ENCODE measurements around the gene DRAP1. TPM values are rescaled to one million over a fixed set of nuclear protein-coding genes. Genes with fewer than 3 reads are reported as not detected.

DRAP1 gene
- total and polyA plus RNA-seq, 4 donors: 40.8 to 140 (median 96.1) TPM

DNA sequence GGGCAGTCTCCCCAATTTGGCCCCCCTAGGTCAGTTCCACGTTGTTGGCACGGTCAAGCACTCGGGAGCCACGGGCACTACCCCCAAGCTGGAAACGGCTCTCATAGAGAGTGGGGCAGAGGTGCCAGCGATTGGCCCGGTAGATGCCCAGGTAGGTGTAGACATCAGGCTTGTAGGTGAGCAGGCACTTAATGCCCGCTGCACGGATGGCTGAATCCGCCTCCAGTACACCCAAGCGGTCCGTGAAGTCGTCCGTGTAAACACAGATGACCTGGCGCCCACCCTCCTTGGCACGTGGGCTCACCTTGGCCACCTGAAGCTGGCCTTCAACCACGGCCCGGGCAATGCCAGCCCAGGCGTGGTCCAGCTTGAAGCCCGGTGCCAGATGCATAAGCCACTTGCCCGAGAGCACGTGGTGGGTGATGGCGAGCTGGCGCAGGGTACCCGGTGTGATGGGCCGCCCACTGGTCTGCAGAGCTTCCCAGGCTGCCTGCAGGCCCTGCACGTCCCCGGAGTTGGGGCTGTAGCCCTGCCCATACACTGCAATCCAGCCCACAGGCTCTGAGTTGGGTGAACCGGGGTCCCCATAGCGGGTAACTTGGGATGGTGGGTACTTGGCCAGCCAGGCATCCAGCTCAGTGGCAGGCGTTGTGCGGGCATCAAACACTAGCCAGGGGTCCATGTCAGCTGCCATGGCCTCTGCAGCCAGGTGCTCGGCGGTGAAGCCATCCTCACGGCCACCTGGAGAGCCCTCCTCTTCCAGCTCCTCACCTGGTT is 1.6 kb upstream of the DRAP1 start:
- Histone ChIP-seq H3K9me3 (ENCODE audit: control insufficient read depth in 4 of 4, insufficient read depth in 3 of 4, low read length in 3 of 4) (no peaks in the 10 kb centered on the region), H3K4me3 (peak overlapping the region; percentile 93), H3K27me3 (ENCODE audit: control insufficient read depth in 3 of 3, insufficient read depth in 3 of 3, low read length in 2 of 3) (no peaks in the 10 kb centered on the region), H3K4me1 (ENCODE audit: control insufficient read depth in 5 of 5, insufficient read depth in 5 of 5, low read length in 5 of 5) (peaks cover 9 to 41% (median 18%) of the 10 kb centered on the region in 5 donors), H3K36me3 (ENCODE audit: control insufficient read depth in 4 of 4, insufficient read depth in 4 of 4, low read length in 4 of 4) (peaks cover 0 to 23% (median 9%) of the 10 kb centered on the region in 4 donors), H3K27ac (ENCODE audit: low read depth in 1 of 2, low read length in 1 of 2) (peak overlapping the region; percentile 90 to 95), H3K9ac (ENCODE audit: insufficient read depth in 1 of 2, low read length in 2 of 2) (peak overlapping the region in 1 of 2 donors; percentile 96)
- DNase-seq (no peak), ATAC-seq (ENCODE audit: insufficient read depth, low FRiP score) (no peak)
- WGBS, 2 donors: 84 to 90% methylated on average over 35 of the region's 35 CpGs
- TF ChIP-seq, protein P1, sequence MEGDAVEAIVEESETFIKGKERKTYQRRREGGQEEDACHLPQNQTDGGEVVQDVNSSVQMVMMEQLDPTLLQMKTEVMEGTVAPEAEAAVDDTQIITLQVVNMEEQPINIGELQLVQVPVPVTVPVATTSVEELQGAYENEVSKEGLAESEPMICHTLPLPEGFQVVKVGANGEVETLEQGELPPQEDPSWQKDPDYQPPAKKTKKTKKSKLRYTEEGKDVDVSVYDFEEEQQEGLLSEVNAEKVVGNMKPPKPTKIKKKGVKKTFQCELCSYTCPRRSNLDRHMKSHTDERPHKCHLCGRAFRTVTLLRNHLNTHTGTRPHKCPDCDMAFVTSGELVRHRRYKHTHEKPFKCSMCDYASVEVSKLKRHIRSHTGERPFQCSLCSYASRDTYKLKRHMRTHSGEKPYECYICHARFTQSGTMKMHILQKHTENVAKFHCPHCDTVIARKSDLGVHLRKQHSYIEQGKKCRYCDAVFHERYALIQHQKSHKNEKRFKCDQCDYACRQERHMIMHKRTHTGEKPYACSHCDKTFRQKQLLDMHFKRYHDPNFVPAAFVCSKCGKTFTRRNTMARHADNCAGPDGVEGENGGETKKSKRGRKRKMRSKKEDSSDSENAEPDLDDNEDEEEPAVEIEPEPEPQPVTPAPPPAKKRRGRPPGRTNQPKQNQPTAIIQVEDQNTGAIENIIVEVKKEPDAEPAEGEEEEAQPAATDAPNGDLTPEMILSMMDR (IDR thresholded peaks at IDR 0.05; ENCODE audit: control extremely low read depth, extremely low read depth): no peak

DNA sequence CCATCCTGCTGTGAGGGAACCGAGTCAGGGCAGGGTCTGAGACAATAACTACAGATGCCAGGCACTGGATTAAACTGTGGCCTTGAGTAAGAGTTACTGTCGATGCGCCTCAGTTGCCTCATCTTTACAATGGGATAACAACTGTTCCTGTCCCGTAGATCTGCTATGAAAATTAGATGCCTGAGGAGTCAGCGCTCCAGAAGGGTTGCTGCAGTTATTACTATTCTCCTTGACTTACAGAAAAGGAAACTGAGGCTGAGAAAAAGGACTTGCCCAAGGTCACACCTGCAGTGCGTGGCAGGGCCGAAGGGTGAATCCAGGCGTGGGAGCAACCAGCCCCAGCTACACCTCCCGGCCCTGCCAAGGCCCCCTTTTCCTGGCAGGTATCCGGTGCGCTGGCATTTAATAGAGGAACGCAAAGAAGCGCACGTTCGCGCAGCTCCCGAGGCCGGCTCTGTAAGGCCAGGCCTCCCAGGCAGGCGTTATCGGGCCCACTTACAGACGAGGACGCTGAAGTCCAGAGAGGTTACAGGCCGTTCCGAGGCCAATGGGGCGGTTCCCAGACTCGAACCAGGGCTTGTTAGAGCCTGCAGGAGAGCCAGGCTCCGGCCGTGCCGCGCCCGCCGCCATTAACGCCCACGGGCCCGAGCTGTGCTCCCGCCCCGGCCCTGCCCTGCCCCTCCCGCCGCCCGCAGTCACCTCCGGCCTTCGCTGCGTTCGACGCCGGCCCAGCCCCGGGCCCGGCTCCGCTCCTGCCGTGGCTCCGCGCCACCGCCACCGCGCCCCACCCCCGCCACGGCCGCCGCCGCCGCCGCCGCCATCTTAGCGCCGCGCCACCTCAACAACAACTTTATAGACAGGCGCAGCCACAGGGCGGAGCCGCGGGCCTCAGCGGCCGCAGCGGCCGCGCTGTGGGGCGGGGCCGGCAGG is 750 bp upstream of the DRAP1 start, which contains the start of gene C11orf68:
C11orf68 (minus strand) TSS at position 852 of the 930 bp plus-strand sequence; CDS start at position 821, 31 bp downstream.
- DNase-seq (peak in 1 of 3 donors; percentile 30), ATAC-seq (ENCODE audit: insufficient read depth, low FRiP score) (no peak)
- peaks cover 0 to 31% (median 12%) of the 10 kb centered on the region in 4 donors for H3K36me3 ChIP-seq (ENCODE audit: control insufficient read depth in 4 of 4, insufficient read depth in 4 of 4, low read length in 4 of 4)
- H3K4me3 ChIP-seq: peak within 1 kb of the TSS; percentile 93
- H3K9me3 ChIP-seq (ENCODE audit: control insufficient read depth in 4 of 4, insufficient read depth in 3 of 4, low read length in 3 of 4): no peaks in the 10 kb centered on the region
- H3K9ac ChIP-seq (ENCODE audit: insufficient read depth in 1 of 2, low read length in 2 of 2): peak within 1 kb of the TSS; percentile 74 to 96
- H3K27ac ChIP-seq (ENCODE audit: low read depth in 1 of 2, low read length in 1 of 2): peak within 1 kb of the TSS; percentile 90 to 95
- TF ChIP-seq, protein P1 (IDR thresholded peaks at IDR 0.05; ENCODE audit: control extremely low read depth, extremely low read depth): no peak
- 3 to 6% methylated on average over 52 to 77 of the region's 77 CpGs for WGBS, 2 donors
- H3K27me3 ChIP-seq (ENCODE audit: control insufficient read depth in 3 of 3, insufficient read depth in 3 of 3, low read length in 2 of 3): no peaks in the 10 kb centered on the region
- H3K4me1 ChIP-seq (ENCODE audit: control insufficient read depth in 5 of 5, insufficient read depth in 5 of 5, low read length in 5 of 5): peaks cover 9 to 41% (median 18%) of the 10 kb centered on the region in 5 donors

DNA sequence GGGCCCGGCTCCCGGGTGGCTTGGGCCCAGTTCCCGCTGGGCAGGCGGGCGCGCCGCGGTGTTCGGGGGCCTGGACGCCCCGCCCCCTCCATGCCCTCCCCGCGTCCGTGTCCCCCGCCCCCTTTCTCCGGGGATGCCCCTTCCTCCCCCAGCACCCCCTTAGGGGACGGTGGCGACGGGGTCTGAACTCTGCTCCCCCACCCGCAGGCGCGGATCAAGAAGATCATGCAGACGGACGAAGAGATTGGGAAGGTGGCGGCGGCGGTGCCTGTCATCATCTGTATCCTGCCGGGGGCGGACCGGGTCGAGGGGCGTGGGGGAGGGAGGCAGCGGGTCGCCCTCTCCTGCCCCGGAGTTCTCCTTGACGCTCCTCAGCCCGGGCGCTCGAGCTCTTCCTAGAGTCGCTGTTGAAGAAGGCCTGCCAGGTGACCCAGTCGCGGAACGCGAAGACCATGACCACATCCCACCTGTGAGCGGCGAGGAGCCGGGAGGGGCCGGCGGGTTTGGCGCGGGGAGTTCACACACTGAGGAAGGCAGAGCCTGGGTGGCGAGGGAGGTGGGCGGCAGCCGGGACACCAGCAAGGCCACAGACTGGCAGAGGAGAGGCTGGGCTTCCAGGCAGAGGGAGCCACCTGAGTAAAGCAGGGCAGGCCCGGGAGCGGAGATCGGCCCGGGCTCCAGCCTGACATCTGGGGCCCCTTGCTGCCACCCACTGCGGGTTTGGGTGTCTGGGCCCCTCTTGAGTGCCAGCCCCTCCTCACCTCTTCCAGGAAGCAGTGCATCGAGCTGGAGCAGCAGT is 546 bp downstream of the DRAP1 start:
- H3K9ac ChIP-seq (ENCODE audit: insufficient read depth in 1 of 2, low read length in 2 of 2): peak overlapping the region; percentile 37 to 42
- no peaks in the 10 kb centered on the region for H3K27me3 ChIP-seq (ENCODE audit: control insufficient read depth in 3 of 3, insufficient read depth in 3 of 3, low read length in 2 of 3)
- H3K9me3 ChIP-seq (ENCODE audit: control insufficient read depth in 4 of 4, insufficient read depth in 3 of 4, low read length in 3 of 4): no peaks in the 10 kb centered on the region
- 1% methylated on average over 48 to 60 of the region's 60 CpGs for WGBS, 2 donors
- TF ChIP-seq, protein P1 (IDR thresholded peaks at IDR 0.05; ENCODE audit: control extremely low read depth, extremely low read depth): no peak
- DNase-seq (peak in 1 of 3 donors; percentile 40), ATAC-seq (ENCODE audit: insufficient read depth, low FRiP score) (peak; percentile 3)
- peaks cover 9 to 39% (median 18%) of the 10 kb centered on the region in 5 donors for H3K4me1 ChIP-seq (ENCODE audit: control insufficient read depth in 5 of 5, insufficient read depth in 5 of 5, low read length in 5 of 5)
- peak overlapping the region; percentile 77 for H3K4me3 ChIP-seq
- H3K36me3 ChIP-seq (ENCODE audit: control insufficient read depth in 4 of 4, insufficient read depth in 4 of 4, low read length in 4 of 4): peaks cover 0 to 33% (median 14%) of the 10 kb centered on the region in 4 donors
- peak overlapping the region; percentile 78 to 82 for H3K27ac ChIP-seq (ENCODE audit: low read depth in 1 of 2, low read length in 1 of 2)
